HEK293 (cell line): ENCODE data around the gene POLG2.
A peak's percentile ranks its signal among the peaks of the same experiment; 100 is the strongest.

ENCODE experiments used
- BCL11A ChIP-seq: fragments of 450-650 bp; formaldehyde crosslinking; IDR thresholded peaks from 2 replicates; pipeline ENCODE4 v1.5.1; 2016; ENCODE audit warnings: low read depth, missing biosample characterization, missing genetic modification characterization
- BCL11B ChIP-seq: fragments of 450-650 bp; formaldehyde crosslinking; IDR thresholded peaks from 2 replicates; pipeline ENCODE4 v1.5.1; 2016; ENCODE audit warnings: low read depth, missing biosample characterization, missing genetic modification characterization
- EGR2 ChIP-seq: fragments of 450-650 bp; formaldehyde crosslinking; IDR thresholded peaks from 2 replicates; pipeline ENCODE4 v1.5.1; 2016; ENCODE audit warnings: low read depth, missing biosample characterization, missing genetic modification characterization
- HOXA7 ChIP-seq: sonication (generic); formaldehyde crosslinking; IDR thresholded peaks from 2 replicates; pipeline ENCODE4 v1.8.1; 2022; ENCODE audit warnings: missing genetic modification reagents, borderline replicate concordance
- KLF1 ChIP-seq: fragments of 450-650 bp; formaldehyde crosslinking; IDR thresholded peaks from 2 replicates; pipeline ENCODE4 v1.5.1; 2016; ENCODE audit warnings: missing biosample characterization, missing genetic modification characterization
- KLF16 ChIP-seq: fragments of 450-650 bp; formaldehyde crosslinking; IDR thresholded peaks from 2 replicates; pipeline ENCODE4 v1.5.1; 2017; ENCODE audit warnings: missing biosample characterization, missing genetic modification characterization
- KLF9 ChIP-seq: fragments of 450-650 bp; formaldehyde crosslinking; IDR thresholded peaks from 2 replicates; pipeline ENCODE4 v1.5.1; 2016; ENCODE audit warnings: missing biosample characterization, missing genetic modification characterization, low read depth
- PRDM1 ChIP-seq: fragments of 450-650 bp; formaldehyde crosslinking; IDR thresholded peaks from 2 replicates; pipeline ENCODE4; 2016; ENCODE audit warnings: missing biosample characterization, missing genetic modification characterization
- SP3 ChIP-seq: fragments of 450-650 bp; formaldehyde crosslinking; IDR thresholded peaks from 2 replicates; pipeline ENCODE4 v1.5.1; 2016; ENCODE audit warnings: missing biosample characterization, missing genetic modification characterization
- TCF7L2 ChIP-seq: IDR thresholded peaks from 2 replicates; pipeline ENCODE4 v1.6.1; 2011; ENCODE audit warnings: low read depth, mild to moderate bottlenecking, inconsistent platforms, low read length, moderate library complexity, borderline replicate concordance
- ZFHX2 ChIP-seq: fragments of 450-650 bp; formaldehyde crosslinking; conservative IDR thresholded peaks from 2 replicates; pipeline ENCODE4 v1.5.1; 2016; ENCODE audit warnings: missing biosample characterization, missing genetic modification characterization
- ZNF10 ChIP-seq: fragments of 450-650 bp; formaldehyde crosslinking; IDR thresholded peaks from 2 replicates; pipeline ENCODE4 v1.5.1; 2017; ENCODE audit warnings: missing biosample characterization, missing genetic modification characterization
- ZNF114 ChIP-seq: fragments of 450-650 bp; formaldehyde crosslinking; IDR thresholded peaks from 2 replicates; pipeline ENCODE4 v1.5.0; 2017; ENCODE audit warnings: missing biosample characterization, missing genetic modification characterization
- ZNF221 ChIP-seq: fragments of 450-650 bp; formaldehyde crosslinking; IDR thresholded peaks from 2 replicates; pipeline ENCODE4 v1.5.1; 2017; ENCODE audit warnings: missing biosample characterization, missing genetic modification characterization, borderline replicate concordance
- ZNF335 ChIP-seq: fragments of 450-650 bp; formaldehyde crosslinking; conservative IDR thresholded peaks from 2 replicates; pipeline ENCODE4 v1.5.1; 2016; ENCODE audit warnings: missing biosample characterization, missing genetic modification characterization
- ZNF366 ChIP-seq: fragments of 450-650 bp; formaldehyde crosslinking; conservative IDR thresholded peaks from 2 replicates; pipeline ENCODE4 v1.5.1; 2016; ENCODE audit warnings: missing biosample characterization, missing genetic modification characterization
- ZNF433 ChIP-seq: fragments of 450-650 bp; formaldehyde crosslinking; IDR thresholded peaks from 2 replicates; pipeline ENCODE4 v1.5.1; 2016; ENCODE audit warnings: missing biosample characterization, missing genetic modification characterization, low read depth
- ZNF48 ChIP-seq: fragments of 450-650 bp; formaldehyde crosslinking; IDR thresholded peaks from 2 replicates; pipeline ENCODE4 v1.5.1; 2016; ENCODE audit warnings: missing biosample characterization, missing genetic modification characterization
- ZNF621 ChIP-seq: fragments of 450-650 bp; formaldehyde crosslinking; IDR thresholded peaks from 2 replicates; pipeline ENCODE4 v1.5.1; 2017; ENCODE audit warnings: missing biosample characterization, missing genetic modification characterization
- ZNF660 ChIP-seq: fragments of 450-650 bp; IDR thresholded peaks from 2 replicates; pipeline ENCODE4 v1.5.1; 2018; ENCODE audit warnings: missing biosample characterization, mild to moderate bottlenecking, missing genetic modification characterization
- ZNF76 ChIP-seq: fragments of 450-650 bp; formaldehyde crosslinking; IDR thresholded peaks from 2 replicates; pipeline ENCODE4; 2016; ENCODE audit warnings: low read depth, missing biosample characterization, missing genetic modification characterization, borderline replicate concordance
- ZSCAN30 ChIP-seq: fragments of 450-650 bp; IDR thresholded peaks from 2 replicates; pipeline ENCODE4 v1.5.1; 2018; ENCODE audit warnings: missing biosample characterization, mild to moderate bottlenecking, missing genetic modification characterization, moderate library complexity
- TF ChIP-seq, protein P1 (sequence below): fragments of 450-650 bp; formaldehyde crosslinking; IDR thresholded peaks from 2 replicates; pipeline ENCODE4 v1.5.1; 2016; ENCODE audit warnings: missing biosample characterization, missing genetic modification characterization
- TF ChIP-seq, protein P2 (sequence below): fragments of 450-650 bp; IDR thresholded peaks from 2 replicates; pipeline ENCODE4 v1.5.1; 2018; ENCODE audit warnings: missing biosample characterization, missing genetic modification characterization
- TF ChIP-seq, protein P3 (sequence below): fragments of 450-650 bp; formaldehyde crosslinking; IDR thresholded peaks from 2 replicates; pipeline ENCODE4 v1.5.1; 2016; ENCODE audit warnings: missing biosample characterization, missing genetic modification characterization
- TF ChIP-seq, protein P4 (sequence below): fragments of 450-650 bp; formaldehyde crosslinking; IDR thresholded peaks from 2 replicates; pipeline ENCODE4 v1.5.1; 2016; ENCODE audit warnings: missing biosample characterization, missing genetic modification characterization, low read depth

POLG2 gene

DNA sequence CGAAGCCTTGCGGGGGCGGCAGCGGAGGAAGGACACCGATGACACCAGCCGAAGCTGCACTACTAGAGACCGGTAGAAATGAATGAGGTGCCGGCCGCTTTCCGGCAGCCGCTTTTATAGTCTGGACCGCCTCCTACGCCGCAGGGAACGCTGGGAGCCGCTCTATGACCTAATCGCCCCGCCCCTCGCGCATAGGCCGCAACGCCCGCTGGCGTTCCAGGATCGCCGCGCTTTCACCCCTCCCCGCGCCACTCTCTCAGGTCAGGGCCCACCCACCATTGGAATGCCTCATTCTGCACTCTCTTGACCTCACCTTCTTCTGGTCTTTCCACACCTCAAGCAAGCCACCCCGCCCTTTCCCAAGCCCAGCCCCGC is 9.3 kb upstream of the POLG2 start, which contains the start of gene DDX5 (continued):
- TF ChIP-seq, protein P1, sequence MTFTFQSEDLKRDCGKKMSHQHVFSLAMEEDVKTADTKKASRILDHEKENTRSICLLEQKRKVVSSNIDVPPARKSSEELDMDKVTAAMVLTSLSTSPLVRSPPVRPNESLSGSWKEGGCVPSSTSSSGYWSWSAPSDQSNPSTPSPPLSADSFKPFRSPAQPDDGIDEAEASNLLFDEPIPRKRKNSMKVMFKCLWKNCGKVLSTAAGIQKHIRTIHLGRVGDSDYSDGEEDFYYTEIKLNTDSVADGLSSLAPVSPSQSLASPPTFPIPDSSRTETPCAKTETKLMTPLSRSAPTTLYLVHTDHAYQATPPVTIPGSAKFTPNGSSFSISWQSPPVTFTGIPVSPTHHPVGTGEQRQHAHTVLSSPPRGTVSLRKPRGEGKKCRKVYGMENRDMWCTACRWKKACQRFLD (tag by site-specific recombination): peak; percentile 97
- TF ChIP-seq ZNF335 (tag by site-specific recombination): 0 out of 2 replicates have a peak, but pooled peaks have one; percentile 1
- TF ChIP-seq SP3 (tag by site-specific recombination): peak; percentile 91
- TF ChIP-seq ZNF48 (tag by site-specific recombination): no peak
- TF ChIP-seq KLF9 (tag by site-specific recombination): peak; percentile 98
- no peak for TF ChIP-seq ZNF621 (tag by site-specific recombination)
- peak; percentile 86 for TF ChIP-seq ZNF76
- peak; percentile 53; the same call in 1 of the 2 replicates for TF ChIP-seq EGR2
- TF ChIP-seq TCF7L2: peak; percentile 47; the same call in 1 of the 2 replicates
- TF ChIP-seq, protein P2, sequence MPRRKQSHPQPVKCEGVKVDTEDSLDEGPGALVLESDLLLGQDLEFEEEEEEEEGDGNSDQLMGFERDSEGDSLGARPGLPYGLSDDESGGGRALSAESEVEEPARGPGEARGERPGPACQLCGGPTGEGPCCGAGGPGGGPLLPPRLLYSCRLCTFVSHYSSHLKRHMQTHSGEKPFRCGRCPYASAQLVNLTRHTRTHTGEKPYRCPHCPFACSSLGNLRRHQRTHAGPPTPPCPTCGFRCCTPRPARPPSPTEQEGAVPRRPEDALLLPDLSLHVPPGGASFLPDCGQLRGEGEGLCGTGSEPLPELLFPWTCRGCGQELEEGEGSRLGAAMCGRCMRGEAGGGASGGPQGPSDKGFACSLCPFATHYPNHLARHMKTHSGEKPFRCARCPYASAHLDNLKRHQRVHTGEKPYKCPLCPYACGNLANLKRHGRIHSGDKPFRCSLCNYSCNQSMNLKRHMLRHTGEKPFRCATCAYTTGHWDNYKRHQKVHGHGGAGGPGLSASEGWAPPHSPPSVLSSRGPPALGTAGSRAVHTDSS (tag by site-specific recombination): 0 out of 2 replicates have a peak, but pooled peaks have one; percentile 23
- TF ChIP-seq ZSCAN30 (tag by site-specific recombination): peak; percentile 65; the same call in 1 of the 2 replicates
- TF ChIP-seq ZNF10: peak; percentile 31; the same call in 1 of the 2 replicates
- peak; percentile 59 for TF ChIP-seq ZNF660
- TF ChIP-seq ZNF433 (tag by site-specific recombination): no peak
- TF ChIP-seq KLF1 (tag by site-specific recombination): peak; percentile 99
- peak; percentile 96 for TF ChIP-seq BCL11B (tag by site-specific recombination)
- TF ChIP-seq, protein P3, sequence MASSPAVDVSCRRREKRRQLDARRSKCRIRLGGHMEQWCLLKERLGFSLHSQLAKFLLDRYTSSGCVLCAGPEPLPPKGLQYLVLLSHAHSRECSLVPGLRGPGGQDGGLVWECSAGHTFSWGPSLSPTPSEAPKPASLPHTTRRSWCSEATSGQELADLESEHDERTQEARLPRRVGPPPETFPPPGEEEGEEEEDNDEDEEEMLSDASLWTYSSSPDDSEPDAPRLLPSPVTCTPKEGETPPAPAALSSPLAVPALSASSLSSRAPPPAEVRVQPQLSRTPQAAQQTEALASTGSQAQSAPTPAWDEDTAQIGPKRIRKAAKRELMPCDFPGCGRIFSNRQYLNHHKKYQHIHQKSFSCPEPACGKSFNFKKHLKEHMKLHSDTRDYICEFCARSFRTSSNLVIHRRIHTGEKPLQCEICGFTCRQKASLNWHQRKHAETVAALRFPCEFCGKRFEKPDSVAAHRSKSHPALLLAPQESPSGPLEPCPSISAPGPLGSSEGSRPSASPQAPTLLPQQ (tag by site-specific recombination): peak; percentile 81
- TF ChIP-seq PRDM1 (tag by site-specific recombination): peak; percentile 96
- TF ChIP-seq ZNF366: peak; percentile 91
- TF ChIP-seq KLF16 (tag by site-specific recombination): peak; percentile 33; the same call in 1 of the 2 replicates
- TF ChIP-seq HOXA7: no peak
- peak; percentile 88; the same call in 1 of the 2 replicates for TF ChIP-seq BCL11A (tag by site-specific recombination)
- TF ChIP-seq, protein P4, sequence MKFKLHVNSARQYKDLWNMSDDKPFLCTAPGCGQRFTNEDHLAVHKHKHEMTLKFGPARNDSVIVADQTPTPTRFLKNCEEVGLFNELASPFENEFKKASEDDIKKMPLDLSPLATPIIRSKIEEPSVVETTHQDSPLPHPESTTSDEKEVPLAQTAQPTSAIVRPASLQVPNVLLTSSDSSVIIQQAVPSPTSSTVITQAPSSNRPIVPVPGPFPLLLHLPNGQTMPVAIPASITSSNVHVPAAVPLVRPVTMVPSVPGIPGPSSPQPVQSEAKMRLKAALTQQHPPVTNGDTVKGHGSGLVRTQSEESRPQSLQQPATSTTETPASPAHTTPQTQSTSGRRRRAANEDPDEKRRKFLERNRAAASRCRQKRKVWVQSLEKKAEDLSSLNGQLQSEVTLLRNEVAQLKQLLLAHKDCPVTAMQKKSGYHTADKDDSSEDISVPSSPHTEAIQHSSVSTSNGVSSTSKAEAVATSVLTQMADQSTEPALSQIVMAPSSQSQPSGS: peak; percentile 70
- no peak for TF ChIP-seq ZNF114 (tag by site-specific recombination)
- TF ChIP-seq ZFHX2: peak; percentile 86
- no peak for TF ChIP-seq ZNF221
